Fibroblast of lung (primary cell): ENCODE results near the gene ISG15. TPM values are rescaled to one million over a fixed set of nuclear protein-coding genes. Genes with fewer than 3 reads are reported as not detected.

Source experiments
- DNase-seq, 2 donors: peaks; one replicate each; pipeline versions ENCODE4 v3.0.0 to v3.0.0-alpha.2; 2010; ENCODE audit warnings: low read depth in 2 of 2
- H2AFZ ChIP-seq: 2 replicates; pipeline ENCODE4 v1.5.1; 2012; ENCODE audit warnings: low read length, control low read depth, inconsistent platforms
- H3K27ac ChIP-seq: 2 replicates; pipeline ENCODE4 v1.5.1; 2011; ENCODE audit warnings: low read length, control low read depth; ENCODE audit not compliant: insufficient read depth
- H3K27me3 ChIP-seq: 2 replicates; pipeline ENCODE4 v1.5.1; 2011; ENCODE audit warnings: mild to moderate bottlenecking, low read length; ENCODE audit not compliant: control insufficient read depth, insufficient read depth
- H3K36me3 ChIP-seq: 2 replicates; pipeline ENCODE4 v1.5.1; 2011; ENCODE audit warnings: low read length; ENCODE audit not compliant: control insufficient read depth, insufficient read depth
- H3K4me1 ChIP-seq: 2 replicates; pipeline ENCODE4 v1.5.1; 2011; ENCODE audit warnings: low read length; ENCODE audit not compliant: control insufficient read depth, insufficient read depth; ENCODE audit errors: extremely low read depth
- H3K4me2 ChIP-seq: 2 replicates; pipeline ENCODE4 v1.5.1; 2011; ENCODE audit warnings: low read length, control low read depth; ENCODE audit not compliant: insufficient read depth; ENCODE audit errors: extremely low read depth
- H3K4me3 ChIP-seq, 4 experiments: fragments of 200-600 bp in 1 of 4; sonication (generic) in 1 of 4; replicated peaks in 1 of 4; 2 replicates each; pipeline ENCODE4 v1.5.1; 2011 to 2016; ENCODE audit warnings: low read length in 4 of 4, low read depth in 3 of 4, mild to moderate bottlenecking in 3 of 4, control low read depth in 2 of 4, inconsistent platforms in 1 of 4, mixed read lengths in 1 of 4; ENCODE audit not compliant: insufficient read depth in 1 of 4; ENCODE audit errors: control extremely low read depth in 1 of 4
- H3K79me2 ChIP-seq: 2 replicates; pipeline ENCODE4 v1.5.1; 2012; ENCODE audit warnings: mild to moderate bottlenecking, low read length, inconsistent platforms; ENCODE audit not compliant: control insufficient read depth, insufficient read depth
- H3K9ac ChIP-seq: 2 replicates; pipeline ENCODE4 v1.5.1; 2011; ENCODE audit warnings: mild to moderate bottlenecking, low read length, control low read depth; ENCODE audit not compliant: insufficient read depth
- H3K9me3 ChIP-seq: 2 replicates; pipeline ENCODE4 v1.5.1; 2012; ENCODE audit warnings: low read depth, low read length; ENCODE audit not compliant: control insufficient read depth, insufficient read depth
- H4K20me1 ChIP-seq: 2 replicates; pipeline ENCODE4 v1.5.1; 2011; ENCODE audit warnings: low read length; ENCODE audit not compliant: control insufficient read depth, insufficient read depth; ENCODE audit errors: extremely low read depth
- CTCF ChIP-seq, 2 donors: IDR thresholded peaks in 1 of 2; conservative IDR thresholded peaks in 1 of 2; 1 replicate in 1 of 2; 2 replicates in 1 of 2; pipeline ENCODE4 v1.5.1; 2011 to 2012; ENCODE audit warnings: low read length in 2 of 2, control low read depth in 1 of 2, inconsistent platforms in 1 of 2, low read depth in 1 of 2, mild to moderate bottlenecking in 1 of 2
- EZH2 ChIP-seq: IDR thresholded peaks from 2 replicates; pipeline ENCODE4 v1.5.1; 2012; ENCODE audit warnings: low read length, control low read depth, mild to moderate bottlenecking; ENCODE audit errors: missing control alignments
- polyA plus RNA-seq, 2 donors: library from polyadenylated mRNA; depleted of rRNA in 1 of 2; stranded (reverse) in 1 of 2; unstranded in 1 of 2; fragments of >200 nt; gene quantifications; 2 replicates each; pipeline ENCODE4 v1.2.1, GENCODE V29; 2011 to 2012; ENCODE audit warnings: missing spikeins in 1 of 2
- total RNA-seq: library from RNA; depleted of rRNA; stranded (reverse); fragments of >200 nt; gene quantifications from 2 replicates; pipeline ENCODE4 v1.2.1, GENCODE V29; 2014

The ISG15 gene
- total and polyA plus RNA-seq, 2 donors (not counting 1 experiment from before 2014, with no cell fraction given), result 24.2 to 93.3 TPM

- H3K79me2 ChIP-seq, result no peaks in the 10 kb centered on the region
- peaks cover 12% of the 10 kb centered on the region for H3K27me3 ChIP-seq
- no peak for DNase-seq
- H4K20me1 ChIP-seq, result no peaks in the 10 kb centered on the region
- TF ChIP-seq CTCF (conservative IDR thresholded peaks at IDR 0.05 in 1 of 2, IDR thresholded peaks at IDR 0.05 in 1 of 2; ENCODE audit: low read depth in 1 of 2, low read length in 2 of 2) (no peak), EZH2 (no peak)
- no peak overlapping the region for H3K4me2 ChIP-seq
- no peaks in the 10 kb centered on the region for H3K9me3 ChIP-seq
- H3K36me3 ChIP-seq, result no peaks in the 10 kb centered on the region
- H3K4me3 ChIP-seq, result peak overlapping the region in 2 of 4 experiments; percentile 36 to 61
- no peak overlapping the region for H3K27ac ChIP-seq
- no peak overlapping the region for H2AFZ ChIP-seq
- H3K4me1 ChIP-seq, result peaks cover 2% of the 10 kb centered on the region
- H3K9ac ChIP-seq, result peak overlapping the region; percentile 71
These were observed 12.1 kb upstream of the ISG15 start for GRCh38 chr1:1001057-1001783.

DNA sequence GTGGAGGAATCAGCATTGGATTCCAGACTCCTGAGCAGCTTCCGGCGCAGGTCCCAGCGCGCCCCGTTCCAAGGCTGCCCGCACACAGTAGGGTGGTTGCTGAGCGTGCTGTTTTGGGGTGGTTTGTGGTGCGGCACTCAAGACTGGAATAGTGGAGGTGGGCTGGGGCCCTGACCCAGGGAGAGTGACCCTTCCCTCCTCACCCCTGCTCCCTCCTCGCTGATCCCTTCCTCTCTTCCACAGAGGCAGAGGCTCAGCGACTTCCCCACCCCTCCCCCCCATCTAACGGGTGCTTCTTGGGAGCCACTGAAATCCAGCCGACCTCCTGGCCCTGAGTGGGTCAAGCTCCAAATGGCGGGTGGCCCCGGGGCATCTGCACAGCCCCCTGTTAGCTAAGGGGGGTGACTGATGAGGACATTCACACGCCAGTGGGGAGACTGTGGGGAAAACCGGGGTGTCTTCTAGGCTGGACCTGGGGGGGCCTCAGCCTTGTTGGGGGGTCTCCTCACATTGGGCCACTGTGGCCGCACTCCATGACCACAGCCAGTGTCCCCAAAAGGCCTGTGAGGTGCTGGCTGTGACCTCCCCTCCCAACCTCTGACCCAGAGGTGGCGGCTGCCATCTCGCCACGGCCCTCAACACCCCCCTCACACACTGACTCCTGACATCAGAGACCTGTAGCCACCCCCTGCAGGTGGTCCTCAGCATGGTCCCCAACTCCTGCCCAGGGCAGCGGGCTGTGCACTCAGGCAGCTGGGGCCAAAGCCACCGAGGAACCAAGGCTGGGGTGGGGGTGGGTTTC is 9.5 kb upstream of the ISG15 start:
- Histone ChIP-seq H2AFZ (no peak overlapping the region), H3K79me2 (no peaks in the 10 kb centered on the region), H3K27me3 (peaks cover 7% of the 10 kb centered on the region), H4K20me1 (no peaks in the 10 kb centered on the region), H3K27ac (no peak overlapping the region), H3K4me3 (no peak overlapping the region), H3K4me1 (peaks cover 2% of the 10 kb centered on the region), H3K36me3 (no peaks in the 10 kb centered on the region), H3K4me2 (no peak overlapping the region), H3K9me3 (no peaks in the 10 kb centered on the region), H3K9ac (no peak overlapping the region)
- DNase-seq, result no peak
- TF ChIP-seq EZH2, result no peak
- TF ChIP-seq CTCF (conservative IDR thresholded peaks at IDR 0.05 in 1 of 2, IDR thresholded peaks at IDR 0.05 in 1 of 2; ENCODE audit: low read depth in 1 of 2, low read length in 2 of 2), result no peak

DNA sequence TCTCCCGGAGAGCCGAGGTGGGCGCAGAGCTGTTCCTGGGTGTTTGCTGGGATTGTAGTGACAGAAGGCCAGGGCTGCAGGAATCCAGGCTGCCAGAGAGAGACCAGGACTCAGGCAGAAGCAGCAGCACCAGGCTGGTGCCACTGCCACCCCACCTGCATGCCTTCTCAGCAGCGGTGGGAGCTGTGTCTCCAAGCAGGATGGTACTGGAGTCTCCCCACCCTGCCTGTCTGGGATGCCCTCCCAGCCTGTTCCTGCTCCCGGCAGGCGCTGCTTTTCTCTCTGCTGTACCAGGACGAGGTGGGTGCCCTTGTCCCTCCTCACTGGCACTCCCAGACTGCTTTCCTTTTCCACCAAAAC is 8.9 kb upstream of the ISG15 start:
- Histone ChIP-seq H3K27ac (no peak overlapping the region), H3K27me3 (peaks cover 3% of the 10 kb centered on the region)

More for the DNA sequence above, 8.9 kb upstream of the ISG15 start:
- Histone ChIP-seq H3K9me3 (no peaks in the 10 kb centered on the region), H3K79me2 (no peaks in the 10 kb centered on the region), H3K36me3 (no peaks in the 10 kb centered on the region), H3K4me1 (peaks cover 2% of the 10 kb centered on the region), H3K4me3 (no peak overlapping the region), H3K9ac (no peak overlapping the region), H4K20me1 (no peaks in the 10 kb centered on the region), H3K4me2 (no peak overlapping the region), H2AFZ (no peak overlapping the region)
- DNase-seq, result no peak
- no peak for TF ChIP-seq EZH2
- no peak for TF ChIP-seq CTCF (conservative IDR thresholded peaks at IDR 0.05 in 1 of 2, IDR thresholded peaks at IDR 0.05 in 1 of 2; ENCODE audit: low read depth in 1 of 2, low read length in 2 of 2)
